Activated gamma-delta T cell (primary cell): ENCODE data around the gene BACH2.

Experiments
- DNase-seq: peaks from one replicate; lab custom pipeline; 2025; lab: John Stamatoyannopoulos, UW

Gene BACH2

GRCh38 chr6:90277302-90278011 lies 19.2 kb downstream of the BACH2 start:
- DNase-seq = no peak

DNA sequence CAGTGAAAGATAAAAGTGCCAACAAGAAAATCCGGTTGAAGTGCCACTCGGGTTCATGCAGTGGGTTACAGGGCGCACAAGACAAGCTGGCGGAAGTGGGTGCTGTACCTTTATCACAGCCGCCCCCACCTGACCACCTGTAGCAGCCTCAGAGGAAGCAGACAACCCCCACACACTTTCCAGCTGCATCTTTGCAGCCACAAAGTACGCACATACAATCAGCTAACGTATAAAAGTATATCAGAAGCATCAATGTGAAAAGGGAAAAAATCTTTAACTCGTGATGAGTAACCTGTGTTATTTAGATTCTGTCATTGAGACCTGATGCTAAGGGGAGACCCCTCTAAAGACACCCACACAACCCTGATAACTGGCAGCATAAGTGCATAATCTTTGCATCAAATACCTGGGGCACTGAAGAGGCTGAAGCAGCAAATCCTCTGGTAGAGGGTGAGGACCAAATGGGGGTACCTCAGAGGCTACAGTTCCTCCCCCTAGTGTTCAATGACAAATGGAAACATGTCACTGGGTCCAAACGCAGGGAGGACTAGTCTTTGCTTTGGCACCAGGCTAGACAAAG lies 22.1 kb downstream of the BACH2 start:
- peak; percentile 27 for DNase-seq

GRCh38 chr6:90273863-90274262 lies 22.8 kb downstream of the BACH2 start:
- DNase-seq = no peak

DNA sequence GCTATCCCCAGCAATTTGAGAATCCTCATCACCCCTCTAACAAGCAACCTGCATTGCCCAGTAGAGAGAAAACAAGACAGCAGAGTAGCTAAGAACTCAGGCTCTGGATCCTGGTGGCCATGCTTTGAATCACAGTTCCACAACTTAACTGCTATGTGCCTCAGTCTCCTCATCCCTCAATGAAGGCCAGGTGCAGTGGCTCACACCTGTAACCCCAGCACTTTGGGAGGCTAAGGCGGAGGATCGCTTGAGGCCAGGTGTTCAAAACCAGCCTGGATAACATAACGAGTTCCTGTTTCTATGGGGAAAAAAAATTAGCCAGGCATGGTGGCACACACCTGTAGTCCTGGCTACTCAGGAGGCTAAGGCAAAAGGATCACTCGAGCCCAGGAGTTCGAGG lies 23.7 kb downstream of the BACH2 start:
- no peak for DNase-seq

- no peak for DNase-seq
Observed at GRCh38 chr6:90271831-90272230, 24.8 kb downstream of the BACH2 start.

DNA sequence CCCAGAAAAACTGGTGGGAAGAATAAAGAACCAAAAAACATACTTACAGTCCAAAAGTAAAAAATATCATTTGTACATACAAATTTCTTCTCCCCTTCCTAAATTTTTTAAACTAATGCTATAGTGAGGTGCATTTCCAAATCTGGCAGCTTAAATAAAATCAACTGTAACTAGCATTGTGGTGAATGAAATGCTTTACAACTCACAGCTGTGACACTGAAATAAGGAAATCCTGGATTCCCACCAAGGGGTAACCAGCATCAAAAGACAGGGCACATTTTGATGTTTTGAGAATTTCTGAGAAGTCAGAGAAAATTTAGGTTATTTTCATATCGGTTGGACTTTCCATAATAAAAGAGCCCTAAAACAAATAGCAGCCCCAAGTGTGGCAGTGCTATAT lies 27.3 kb downstream of the BACH2 start:
- no peak for DNase-seq

DNA sequence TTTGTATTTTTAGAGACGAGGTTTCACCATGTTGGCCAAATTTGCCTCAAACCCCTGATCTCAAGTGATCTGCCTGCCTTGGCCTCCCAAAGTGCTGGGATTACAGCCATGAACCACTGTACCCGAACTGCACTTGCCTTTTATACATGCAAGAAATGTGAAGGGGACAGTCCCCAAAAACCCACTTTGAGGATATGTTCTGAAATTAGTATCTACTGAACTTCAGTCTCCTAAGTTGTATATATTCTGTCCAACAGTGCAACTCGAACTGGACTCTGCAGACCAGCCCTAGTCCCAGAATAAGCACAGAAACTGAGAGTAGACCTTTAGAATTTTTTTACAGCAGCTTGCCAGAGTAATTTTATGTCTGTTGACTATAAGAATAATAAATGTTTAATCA lies 28.5 kb downstream of the BACH2 start:
- no peak for DNase-seq

GRCh38 chr6:90266905-90267621 lies 29.6 kb downstream of the BACH2 start:
- DNase-seq = no peak

- DNase-seq = no peak
Observed at GRCh38 chr6:90264561-90264960, 32.1 kb downstream of the BACH2 start.

DNA sequence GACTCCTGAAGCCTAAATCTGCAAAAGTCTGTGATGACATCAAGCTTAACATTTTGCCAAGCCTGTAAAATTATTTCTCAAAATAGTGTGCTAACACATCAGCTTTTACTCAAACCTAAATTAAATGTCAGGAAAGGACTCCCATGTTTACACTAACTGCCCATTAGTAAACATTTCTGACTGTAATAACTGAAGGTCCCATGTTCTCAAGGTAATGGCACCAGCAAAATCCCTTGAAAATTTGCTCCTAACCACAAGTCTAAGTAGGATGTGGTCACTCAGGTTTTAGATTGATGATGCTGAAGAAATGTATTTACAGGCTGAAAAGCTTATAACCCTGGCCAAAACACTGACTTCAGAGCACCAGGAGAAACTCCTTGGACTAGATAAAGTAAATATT lies 33.0 kb downstream of the BACH2 start:
- DNase-seq = no peak

- DNase-seq = no peak
Observed at GRCh38 chr6:90261801-90262200, 34.8 kb downstream of the BACH2 start.

DNA sequence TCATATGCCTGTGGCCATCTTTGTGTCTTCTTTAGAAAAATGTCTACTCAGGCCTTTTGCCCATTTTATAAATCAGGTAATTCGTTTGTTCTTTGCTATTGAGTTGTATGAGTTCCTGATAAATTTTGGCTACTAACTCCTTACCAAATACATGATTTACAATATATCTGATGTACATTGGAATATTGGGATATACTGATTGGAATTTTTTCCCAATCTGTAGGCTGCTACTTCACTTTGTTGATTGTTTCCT lies 39.2 kb downstream of the BACH2 start:
- DNase-seq = no peak

DNA sequence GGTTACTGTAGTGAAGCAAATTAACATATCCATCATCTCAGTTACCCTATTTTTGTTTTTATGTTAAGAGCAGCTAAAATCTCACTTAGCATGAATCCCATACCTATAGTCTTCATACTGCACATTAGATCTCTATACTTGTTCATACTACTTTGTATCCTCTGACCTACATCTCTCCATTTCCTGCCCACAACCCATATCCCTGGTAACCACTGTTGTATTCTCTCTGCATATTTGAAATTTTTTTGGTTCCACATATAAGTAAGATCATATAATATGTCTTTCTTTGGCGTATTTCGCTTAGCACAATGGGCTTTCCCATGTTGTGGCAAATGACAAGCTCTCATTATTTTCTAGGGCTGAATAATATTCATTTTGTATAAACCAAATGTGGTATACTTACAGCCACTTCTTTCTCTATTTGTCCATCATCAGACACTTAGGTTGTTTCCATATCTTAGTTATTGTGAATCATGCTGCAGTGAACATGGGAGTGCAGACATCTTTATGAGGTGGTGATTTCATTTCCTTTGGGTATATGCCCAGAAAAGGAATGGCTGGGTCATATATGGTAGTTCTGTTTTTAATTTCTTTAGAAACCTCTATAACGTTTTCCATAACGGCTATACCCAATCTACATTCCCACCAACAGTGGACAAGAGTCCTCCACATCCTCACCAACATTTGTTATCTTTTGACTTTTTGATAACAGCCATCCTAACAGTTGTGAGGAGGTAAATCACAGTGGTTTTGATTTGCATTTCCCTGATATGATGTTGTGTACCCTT lies 39.8 kb downstream of the BACH2 start:
- DNase-seq = no peak

- no peak for DNase-seq
Observed at GRCh38 chr6:90253631-90254030, 43.0 kb downstream of the BACH2 start.

- DNase-seq = no peak
Observed at GRCh38 chr6:90251295-90251992, 45.2 kb downstream of the BACH2 start.

DNA sequence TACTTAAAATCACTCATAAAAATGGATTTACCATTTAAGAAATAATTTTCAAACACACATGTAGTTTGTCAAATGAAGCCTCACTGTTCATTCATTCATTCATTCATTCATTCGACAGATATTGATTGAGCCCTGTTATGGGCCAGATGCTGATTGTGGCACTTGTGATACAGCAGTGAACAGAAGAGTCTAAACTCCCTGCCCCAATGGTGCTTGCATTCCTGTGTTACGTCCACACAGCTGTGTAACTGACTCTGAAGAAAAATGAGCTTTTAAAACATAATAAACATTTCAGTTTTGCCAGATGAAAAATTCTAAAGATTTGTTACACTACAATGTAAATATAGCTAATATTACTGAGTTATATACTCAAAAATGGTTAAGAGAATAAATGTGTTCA lies 46.2 kb downstream of the BACH2 start:
- no peak for DNase-seq

DNA sequence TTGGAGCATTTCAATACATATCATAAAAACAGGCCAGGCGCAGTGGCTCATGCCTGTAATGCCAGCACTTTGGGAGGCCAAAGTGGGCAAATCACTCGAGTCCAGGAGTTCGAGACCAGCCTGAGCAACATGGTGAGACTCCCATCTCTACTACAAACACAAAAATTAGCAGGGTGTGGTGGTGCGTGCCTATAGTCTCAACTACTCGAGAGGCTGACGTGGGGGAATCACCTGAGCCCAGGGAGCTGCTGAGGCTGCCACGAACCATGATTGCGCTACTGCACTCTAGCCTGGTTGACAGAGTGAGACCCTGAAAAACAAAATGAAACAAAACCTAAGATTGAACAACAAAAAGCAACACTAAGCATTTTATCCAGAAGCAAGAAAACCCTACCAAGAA lies 47.2 kb downstream of the BACH2 start:
- DNase-seq = no peak

GRCh38 chr6:90249034-90249433 lies 47.6 kb downstream of the BACH2 start:
- no peak for DNase-seq

GRCh38 chr6:90247262-90247661 lies 49.4 kb downstream of the BACH2 start:
- DNase-seq = no peak

- DNase-seq = no peak
Observed at GRCh38 chr6:90241229-90241880, 55.3 kb downstream of the BACH2 start.

- DNase-seq = no peak
Observed at GRCh38 chr6:90238496-90239266, 58.0 kb downstream of the BACH2 start.
